ENCODE measurements around the gene FKBP5. TPM values are rescaled to one million over a fixed set of nuclear protein-coding genes. Genes with fewer than 3 reads are reported as not detected.

FKBP5 gene
- total RNA-seq, 4 donors from 2014 or later: 247 to 296 (median 275) TPM

GRCh38 chr6:35725081-35725708 lies 36.5 kb upstream of the FKBP5 start:
- Histone ChIP-seq H3K36me3 (no peaks in the 10 kb centered on the region), H3K4me1 (peaks cover 38 to 88% (median 67%) of the 10 kb centered on the region in 4 donors), H3K9me3 (no peaks in the 10 kb centered on the region), H3K27ac (peak overlapping the region; percentile 100), H3K27me3 (no peaks in the 10 kb centered on the region), H3K4me3 (peak overlapping the region in 2 of 4 donors; percentile 4 to 66)
- TF ChIP-seq CTCF (IDR thresholded peaks at IDR 0.05): no peak
- no peak for TF ChIP-seq POLR2A (IDR thresholded peaks at IDR 0.05)
- DNase-seq: peak in 1 of 3 donors; percentile 48

GRCh38 chr6:35724471-35724870 lies 35.8 kb upstream of the FKBP5 start:
- H3K36me3 ChIP-seq: no peaks in the 10 kb centered on the region
- H3K4me3 ChIP-seq: no peak overlapping the region
- H3K27ac ChIP-seq: peak overlapping the region; percentile 100
- peak in 1 of 3 donors; percentile 40 for DNase-seq
- H3K27me3 ChIP-seq: no peaks in the 10 kb centered on the region
- TF ChIP-seq POLR2A (IDR thresholded peaks at IDR 0.05) (no peak), CTCF (IDR thresholded peaks at IDR 0.05) (no peak)
- no peaks in the 10 kb centered on the region for H3K9me3 ChIP-seq
- peaks cover 38 to 88% (median 67%) of the 10 kb centered on the region in 4 donors for H3K4me1 ChIP-seq

- no peaks in the 10 kb centered on the region for H3K36me3 ChIP-seq
- H3K27ac ChIP-seq: peak overlapping the region; percentile 100
- H3K4me3 ChIP-seq: no peak overlapping the region
- peak in 1 of 3 donors; percentile 38 for DNase-seq
- peaks cover 37 to 88% (median 65%) of the 10 kb centered on the region in 4 donors for H3K4me1 ChIP-seq
- TF ChIP-seq CTCF (IDR thresholded peaks at IDR 0.05) (no peak), POLR2A (IDR thresholded peaks at IDR 0.05) (no peak)
- no peaks in the 10 kb centered on the region for H3K9me3 ChIP-seq
- H3K27me3 ChIP-seq: no peaks in the 10 kb centered on the region
Observed at GRCh38 chr6:35724059-35724458, 35.3 kb upstream of the FKBP5 start.

- Histone ChIP-seq H3K4me3 (no peak overlapping the region), H3K27ac (peak overlapping the region; percentile 100), H3K27me3 (no peaks in the 10 kb centered on the region), H3K36me3 (no peaks in the 10 kb centered on the region), H3K9me3 (no peaks in the 10 kb centered on the region), H3K4me1 (peaks cover 32 to 88% (median 63%) of the 10 kb centered on the region in 4 donors)
- TF ChIP-seq CTCF (IDR thresholded peaks at IDR 0.05) (no peak), POLR2A (IDR thresholded peaks at IDR 0.05) (no peak)
- DNase-seq: peak in 1 of 3 donors; percentile 46
Observed at GRCh38 chr6:35723587-35723986, 34.9 kb upstream of the FKBP5 start.

- Histone ChIP-seq H3K27me3 (no peaks in the 10 kb centered on the region), H3K4me1 (peaks cover 25 to 93% (median 62%) of the 10 kb centered on the region in 4 donors), H3K36me3 (no peaks in the 10 kb centered on the region), H3K27ac (peak overlapping the region in 3 of 4 donors; percentile 91 to 100 (median 100)), H3K9me3 (no peaks in the 10 kb centered on the region), H3K4me3 (no peak overlapping the region)
- peak in 2 of 3 donors; percentile 82 to 86 for DNase-seq
- TF ChIP-seq CTCF (IDR thresholded peaks at IDR 0.05) (peak in 2 of 6 experiments; percentile 28 to 37), POLR2A (IDR thresholded peaks at IDR 0.05) (peak in 1 of 2 donors; percentile 51)
Observed at GRCh38 chr6:35722121-35722761, 33.5 kb upstream of the FKBP5 start.
